Endodermal cell (in vitro differentiated cells): Measurements from ENCODE around the gene FTO. TPM values are rescaled to one million over a fixed set of nuclear protein-coding genes. Genes with fewer than 3 reads are reported as not detected.
"Not testable (repeated sequence)": the region's sequence is repeated elsewhere in the genome, so short reads cannot be mapped to it uniquely, and the experiment has no call there.

Source experiments
- DNase-seq: peaks from one replicate; pipeline ENCODE4 v3.0.0-alpha.2; 2017
- H3K27ac ChIP-seq: 2 replicates; pipeline ENCODE4 v1.5.1; 2013; ENCODE audit warnings: mild to moderate bottlenecking, low read depth, low read length, moderate library complexity
- H3K27me3 ChIP-seq: 2 replicates; pipeline ENCODE4 v1.6.1; 2013; ENCODE audit warnings: mild to moderate bottlenecking, low read length, moderate library complexity; ENCODE audit not compliant: insufficient read depth, control insufficient read depth, poor library complexity, severe bottlenecking
- H3K36me3 ChIP-seq: 2 replicates; pipeline ENCODE4 v1.7.0; 2013; ENCODE audit warnings: mild to moderate bottlenecking, low read length, moderate library complexity; ENCODE audit not compliant: control insufficient read depth, insufficient read depth
- H3K4me1 ChIP-seq: one replicate; pipeline ENCODE4 v1.7.0; 2013; ENCODE audit warnings: low read length; ENCODE audit not compliant: control insufficient read depth, insufficient read depth
- H3K4me3 ChIP-seq: 2 replicates; pipeline ENCODE4 v1.5.1; 2013; ENCODE audit warnings: mild to moderate bottlenecking, low read length, moderate library complexity
- H3K9ac ChIP-seq: 2 replicates; pipeline ENCODE4 v1.6.1; 2013; ENCODE audit warnings: mild to moderate bottlenecking, low read length, moderate library complexity; ENCODE audit not compliant: poor library complexity, severe bottlenecking; ENCODE audit errors: extremely low read depth
- H3K9me3 ChIP-seq: 2 replicates; pipeline ENCODE4 v1.6.1; 2013; ENCODE audit warnings: mild to moderate bottlenecking, low read length, moderate library complexity; ENCODE audit not compliant: control insufficient read depth
- H3K27ac Mint-ChIP-seq: 2 replicates; pipeline ENCODE4 v1.8.0; 2020; ENCODE audit warnings: mixed read lengths
- H3K27me3 Mint-ChIP-seq: 2 replicates; pipeline ENCODE4 v1.8.0; 2021; ENCODE audit warnings: mild to moderate bottlenecking, mixed read lengths; ENCODE audit not compliant: insufficient read depth
- H3K36me3 Mint-ChIP-seq: 2 replicates; pipeline ENCODE4 v1.8.0; 2020; ENCODE audit warnings: low read depth, mixed read lengths
- H3K4me1 Mint-ChIP-seq: 2 replicates; pipeline ENCODE4 v1.8.0; 2020; ENCODE audit warnings: mixed read lengths
- H3K4me3 Mint-ChIP-seq: 2 replicates; pipeline ENCODE4 v1.8.0; 2020; ENCODE audit warnings: mild to moderate bottlenecking, moderate library complexity, mixed read lengths
- H3K9me3 Mint-ChIP-seq: 2 replicates; pipeline ENCODE4 v1.8.0; 2020; ENCODE audit warnings: mild to moderate bottlenecking, mixed read lengths
- whole genome bisulfite sequencing, 2 experiments: methylation state at CpG; one replicate each; pipeline versions ENCODE4 v1.1.5 to v1.1.7; 2013; ENCODE audit warnings: missing lambda C conversion rate in 2 of 2, mixed read lengths in 1 of 2; ENCODE audit not compliant: insufficient coverage in 1 of 2, insufficient read length in 1 of 2; 5-methylcytosine and 5-hydroxymethylcytosine counted together
- total RNA-seq, 2 donors: library from RNA; stranded (reverse); fragmentation: NEBNext Ultra II Directional in 1 of 2; extraction: Animal tissue kit (Norgen Biotek cat#: 25700) in 1 of 2; gene quantifications; 2 replicates in 1 of 2; 3 replicates in 1 of 2; pipeline ENCODE4 v1.2.1, GENCODE V29; 2021
- TF ChIP-seq, protein P1 (sequence below): fragments of 200-600 bp; sonication (generic); conservative IDR thresholded peaks from 2 replicates; pipeline ENCODE4 v1.5.0; 2021; ENCODE audit warnings: antibody characterized with exemption, mild to moderate bottlenecking

FTO gene
- total RNA-seq, 2 donors from 2014 or later = 80.3 to 102 TPM

DNA sequence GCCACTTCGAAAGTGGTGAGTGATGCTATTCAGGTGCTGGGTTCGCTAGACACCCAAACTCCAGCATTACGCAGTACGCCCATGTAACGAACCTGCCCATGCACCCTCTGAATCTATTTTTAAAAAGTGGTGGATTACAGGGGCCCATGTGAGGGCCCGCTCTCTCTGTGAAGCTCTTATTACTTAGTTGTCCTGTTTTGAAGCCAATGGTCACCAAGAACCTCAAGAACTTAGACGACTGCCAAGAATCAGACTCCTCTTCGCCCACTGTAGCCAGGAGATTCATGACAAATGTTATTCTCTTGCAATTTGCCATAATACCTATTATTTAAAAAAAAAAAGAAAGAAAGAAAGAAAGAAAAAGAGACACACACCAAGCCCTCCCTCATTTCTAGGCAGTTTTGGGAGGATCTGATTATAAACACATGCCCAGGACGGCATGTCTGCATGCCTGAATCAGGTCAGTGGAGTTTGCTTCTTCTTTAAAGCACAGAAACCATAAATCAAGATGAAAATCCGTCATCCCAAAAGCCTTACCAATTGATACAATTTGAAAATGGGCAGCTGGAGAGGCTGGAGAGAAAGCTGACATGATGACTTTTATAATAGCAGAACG, 474.0 kb downstream of the FTO start:
- Histone ChIP-seq H3K36me3 (no peaks in the 10 kb centered on the region), H3K27ac (no peak overlapping the region), H3K9me3 (no peaks in the 10 kb centered on the region), H3K4me1 (peaks cover 4% of the 10 kb centered on the region), H3K9ac (no peak overlapping the region), H3K4me3 (no peak overlapping the region), H3K27me3 (no peaks in the 10 kb centered on the region)
- Mint-ChIP-seq H3K36me3 (no peaks in the 10 kb centered on the region), H3K27ac (no peak overlapping the region), H3K27me3 (peaks cover 4% of the 10 kb centered on the region), H3K4me3 (no peak overlapping the region), H3K9me3 (no peaks in the 10 kb centered on the region), H3K4me1 (peaks cover 33% of the 10 kb centered on the region)
- DNase-seq = no peak
- TF ChIP-seq, protein P1, sequence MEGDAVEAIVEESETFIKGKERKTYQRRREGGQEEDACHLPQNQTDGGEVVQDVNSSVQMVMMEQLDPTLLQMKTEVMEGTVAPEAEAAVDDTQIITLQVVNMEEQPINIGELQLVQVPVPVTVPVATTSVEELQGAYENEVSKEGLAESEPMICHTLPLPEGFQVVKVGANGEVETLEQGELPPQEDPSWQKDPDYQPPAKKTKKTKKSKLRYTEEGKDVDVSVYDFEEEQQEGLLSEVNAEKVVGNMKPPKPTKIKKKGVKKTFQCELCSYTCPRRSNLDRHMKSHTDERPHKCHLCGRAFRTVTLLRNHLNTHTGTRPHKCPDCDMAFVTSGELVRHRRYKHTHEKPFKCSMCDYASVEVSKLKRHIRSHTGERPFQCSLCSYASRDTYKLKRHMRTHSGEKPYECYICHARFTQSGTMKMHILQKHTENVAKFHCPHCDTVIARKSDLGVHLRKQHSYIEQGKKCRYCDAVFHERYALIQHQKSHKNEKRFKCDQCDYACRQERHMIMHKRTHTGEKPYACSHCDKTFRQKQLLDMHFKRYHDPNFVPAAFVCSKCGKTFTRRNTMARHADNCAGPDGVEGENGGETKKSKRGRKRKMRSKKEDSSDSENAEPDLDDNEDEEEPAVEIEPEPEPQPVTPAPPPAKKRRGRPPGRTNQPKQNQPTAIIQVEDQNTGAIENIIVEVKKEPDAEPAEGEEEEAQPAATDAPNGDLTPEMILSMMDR = no peak
- 92 to 95% methylated on average over 6 to 11 of the region's 11 CpGs for WGBS, 2 experiments

- H3K9ac ChIP-seq = no peak overlapping the region
- H3K27me3 ChIP-seq = no peaks in the 10 kb centered on the region
- peaks cover 4% of the 10 kb centered on the region for H3K4me1 ChIP-seq
- no peak for DNase-seq
- no peak overlapping the region for H3K27ac Mint-ChIP-seq
- H3K9me3 Mint-ChIP-seq = no peaks in the 10 kb centered on the region
- 77 to 83% methylated on average over 3 to 7 of the region's 7 CpGs for WGBS, 2 experiments
- H3K27ac ChIP-seq = no peak overlapping the region
- H3K4me1 Mint-ChIP-seq = peaks cover 30% of the 10 kb centered on the region
- no peaks in the 10 kb centered on the region for H3K36me3 Mint-ChIP-seq
- no peak overlapping the region for H3K4me3 Mint-ChIP-seq
- TF ChIP-seq, protein P1 = no peak
- no peak overlapping the region for H3K4me3 ChIP-seq
- no peaks in the 10 kb centered on the region for H3K9me3 ChIP-seq
- no peaks in the 10 kb centered on the region for H3K36me3 ChIP-seq
- H3K27me3 Mint-ChIP-seq = peaks cover 4% of the 10 kb centered on the region
Measured at GRCh38 chr16:54178478-54178976, 474.6 kb downstream of the FTO start.

DNA sequence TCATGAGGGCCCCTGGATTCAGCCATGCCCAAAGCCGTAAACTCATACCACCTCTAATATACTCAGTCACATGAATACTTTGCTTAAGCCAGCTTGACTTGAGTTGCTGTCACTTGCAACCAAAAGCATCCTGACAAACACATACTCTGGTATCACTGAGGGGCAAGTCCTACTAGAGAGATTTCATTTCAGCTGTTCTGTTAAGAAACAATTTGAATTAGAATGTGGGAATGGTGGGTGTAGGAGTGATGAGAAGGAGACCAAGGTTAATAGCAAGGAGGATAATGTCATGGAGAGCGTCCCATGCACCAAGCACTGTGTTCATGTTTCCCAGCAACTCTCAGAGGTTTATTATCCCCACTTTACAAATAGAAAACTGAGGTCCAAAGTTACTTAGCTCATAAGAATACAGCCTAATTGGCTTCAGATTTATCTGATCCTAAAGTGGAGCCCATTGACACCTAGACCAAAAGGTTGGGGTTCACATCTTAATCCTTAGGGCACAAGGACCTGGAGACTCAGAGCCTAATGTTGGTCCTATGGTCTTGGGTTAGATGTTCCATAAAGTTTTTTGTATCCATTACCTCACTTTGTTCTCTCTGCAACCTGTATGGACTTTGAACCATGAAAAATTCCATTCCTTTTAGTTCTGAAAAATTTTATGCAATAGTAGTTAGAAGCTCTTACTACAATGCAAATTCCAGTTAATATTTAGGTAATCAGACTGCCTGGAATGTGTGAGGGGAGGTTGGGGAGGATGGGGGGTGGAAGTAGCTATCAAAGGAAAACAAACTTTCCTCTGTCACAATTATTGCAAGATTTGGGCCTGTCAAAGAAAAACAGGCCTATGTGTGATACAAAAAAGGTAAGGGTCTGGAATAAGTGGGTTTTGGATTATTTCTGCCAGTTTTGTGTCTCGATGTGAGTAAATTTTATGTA, 476.7 kb downstream of the FTO start:
- no peak overlapping the region for H3K4me3 ChIP-seq
- no peak overlapping the region for H3K4me3 Mint-ChIP-seq
- H3K4me1 Mint-ChIP-seq = peaks cover 14% of the 10 kb centered on the region
- H3K9me3 ChIP-seq = no peaks in the 10 kb centered on the region
- H3K4me1 ChIP-seq = peaks cover 4% of the 10 kb centered on the region
- DNase-seq = no peak
- TF ChIP-seq, protein P1 = no peak
- no peaks in the 10 kb centered on the region for H3K27me3 ChIP-seq
- no peaks in the 10 kb centered on the region for H3K36me3 Mint-ChIP-seq
- no peak overlapping the region for H3K27ac Mint-ChIP-seq
- H3K27me3 Mint-ChIP-seq = peaks cover 4% of the 10 kb centered on the region
- no peak overlapping the region for H3K9ac ChIP-seq
- H3K27ac ChIP-seq = no peak overlapping the region
- no peaks in the 10 kb centered on the region for H3K9me3 Mint-ChIP-seq
- WGBS, 2 experiments = 80 to 92% methylated on average over 1 to 3 of the region's 3 CpGs
- H3K36me3 ChIP-seq = no peaks in the 10 kb centered on the region

DNA sequence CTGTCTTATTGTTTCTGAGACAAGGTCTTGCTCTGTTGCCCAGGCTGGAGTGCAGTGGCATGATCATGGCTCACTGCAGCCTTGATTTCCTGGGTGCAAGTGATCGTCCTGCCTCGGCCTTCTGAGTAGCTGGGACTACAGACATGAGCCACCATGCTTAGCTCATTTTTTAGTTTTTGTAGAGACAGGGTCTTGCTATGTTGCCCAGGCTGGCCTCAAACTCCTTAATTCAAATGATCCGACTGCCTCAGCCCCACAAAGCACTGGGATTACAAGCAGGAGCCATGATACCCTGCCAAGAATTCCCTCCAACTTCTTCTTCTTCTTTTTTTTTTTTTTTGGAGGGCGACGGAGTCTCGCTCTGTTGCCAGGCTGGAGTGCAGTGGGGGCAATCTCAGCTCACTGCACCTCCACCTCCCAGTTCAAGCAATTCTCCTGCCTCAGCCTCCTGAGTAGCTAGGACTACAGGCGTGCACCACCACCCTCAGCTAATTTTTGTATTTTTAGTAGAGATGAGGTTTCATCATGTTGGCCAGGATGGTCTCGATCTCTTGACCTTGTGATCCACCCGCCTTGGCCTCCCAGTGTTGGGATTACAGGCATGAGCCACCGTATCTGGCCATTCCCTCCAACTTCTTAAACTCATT, 477.9 kb downstream of the FTO start:
- not testable (repeated sequence) for H3K27me3 Mint-ChIP-seq, H3K4me3 ChIP-seq, H3K36me3 Mint-ChIP-seq, DNase-seq, H3K27ac ChIP-seq, H3K27me3 ChIP-seq, H3K4me3 Mint-ChIP-seq, H3K27ac Mint-ChIP-seq, H3K9ac ChIP-seq, H3K9me3 Mint-ChIP-seq, H3K4me1 Mint-ChIP-seq, H3K36me3 ChIP-seq, H3K9me3 ChIP-seq, H3K4me1 ChIP-seq
- WGBS, 2 experiments = 94 to 95% methylated on average over 6 to 8 of the region's 10 CpGs
